ENCODE results near the gene IGSF9. TPM values are rescaled to one million over a fixed set of nuclear protein-coding genes. Genes with fewer than 3 reads are reported as not detected.

IGSF9 gene
- total and polyA plus RNA-seq, 2 donors, result 1.7 to 4.1 TPM

GRCh38 chr1:159879977-159880376, 65.4 kb downstream of the IGSF9 start:
- Histone ChIP-seq H3K36me3 (ENCODE audit: control insufficient read depth in 2 of 2, insufficient read depth in 2 of 2, low read length in 1 of 2) (no peaks in the 10 kb centered on the region), H3K27ac (ENCODE audit: low read depth in 1 of 2, low read length in 1 of 2) (no peak overlapping the region), H3K4me1 (ENCODE audit: control insufficient read depth in 2 of 2, insufficient read depth in 2 of 2, low read length in 2 of 2) (no peaks in the 10 kb centered on the region), H3K27me3 (ENCODE audit: control insufficient read depth in 2 of 2, insufficient read depth in 1 of 2, low read length in 1 of 2) (no peaks in the 10 kb centered on the region), H3K9me3 (ENCODE audit: control insufficient read depth in 2 of 2, insufficient read depth in 1 of 2, low read length in 1 of 2) (no peaks in the 10 kb centered on the region), H3K4me3 (ENCODE audit: low read length in 2 of 2) (no peak overlapping the region)
- 71% methylated on average over 4 of the region's 4 CpGs for WGBS
- no peak for DNase-seq (ENCODE audit: low read depth in 6 of 9, low spot score in 9 of 9)

GRCh38 chr1:159879136-159879535, 66.3 kb downstream of the IGSF9 start:
- whole genome bisulfite sequencing, result 96% methylated on average over 3 of the region's 3 CpGs
- H3K36me3 ChIP-seq (ENCODE audit: control insufficient read depth in 2 of 2, insufficient read depth in 2 of 2, low read length in 1 of 2), result no peaks in the 10 kb centered on the region

GRCh38 chr1:159877695-159878444, 67.5 kb downstream of the IGSF9 start:
- H3K27me3 ChIP-seq (ENCODE audit: control insufficient read depth in 2 of 2, insufficient read depth in 1 of 2, low read length in 1 of 2), result no peaks in the 10 kb centered on the region
- H3K4me1 ChIP-seq (ENCODE audit: control insufficient read depth in 2 of 2, insufficient read depth in 2 of 2, low read length in 2 of 2), result no peaks in the 10 kb centered on the region
- DNase-seq (ENCODE audit: low read depth in 6 of 9, low spot score in 9 of 9), result no peak
- no peak overlapping the region for H3K27ac ChIP-seq (ENCODE audit: low read depth in 1 of 2, low read length in 1 of 2)
- 99% methylated on average over 6 of the region's 6 CpGs for WGBS
- H3K4me3 ChIP-seq (ENCODE audit: low read length in 2 of 2), result no peak overlapping the region
- no peaks in the 10 kb centered on the region for H3K9me3 ChIP-seq (ENCODE audit: control insufficient read depth in 2 of 2, insufficient read depth in 1 of 2, low read length in 1 of 2)
- H3K36me3 ChIP-seq (ENCODE audit: control insufficient read depth in 2 of 2, insufficient read depth in 2 of 2, low read length in 1 of 2), result no peaks in the 10 kb centered on the region

More at GRCh38 chr1:159879136-159879535, 66.3 kb downstream of the IGSF9 start:
- no peak for DNase-seq (ENCODE audit: low read depth in 6 of 9, low spot score in 9 of 9)
- Histone ChIP-seq H3K4me3 (ENCODE audit: low read length in 2 of 2) (no peak overlapping the region), H3K27me3 (ENCODE audit: control insufficient read depth in 2 of 2, insufficient read depth in 1 of 2, low read length in 1 of 2) (no peaks in the 10 kb centered on the region), H3K27ac (ENCODE audit: low read depth in 1 of 2, low read length in 1 of 2) (no peak overlapping the region), H3K9me3 (ENCODE audit: control insufficient read depth in 2 of 2, insufficient read depth in 1 of 2, low read length in 1 of 2) (no peaks in the 10 kb centered on the region), H3K4me1 (ENCODE audit: control insufficient read depth in 2 of 2, insufficient read depth in 2 of 2, low read length in 2 of 2) (no peaks in the 10 kb centered on the region)

Other genes starting within 250 kb of the IGSF9 start
- 0.05 TPM for gene CRP, start 231.0 kb downstream of the IGSF9 start, total RNA-seq
- 1.3 TPM for gene CRP, start 231.0 kb downstream of the IGSF9 start, polyA plus RNA-seq
- gene DUSP23, start 164.7 kb downstream of the IGSF9 start, total RNA-seq, result 24.3 TPM
- gene DUSP23, start 164.7 kb downstream of the IGSF9 start, polyA plus RNA-seq, result 162 TPM
- 0.33 TPM for gene FCRL6, start 143.3 kb downstream of the IGSF9 start, total RNA-seq
- 0.57 TPM for gene FCRL6, start 143.3 kb downstream of the IGSF9 start, polyA plus RNA-seq
- 14.2 TPM for gene SLAMF8, start 118.7 kb downstream of the IGSF9 start, total RNA-seq
- 13.3 TPM for gene SLAMF8, start 118.7 kb downstream of the IGSF9 start, polyA plus RNA-seq
- 0.24 TPM for gene VSIG8, start 83.0 kb downstream of the IGSF9 start, total RNA-seq
- gene VSIG8, start 83.0 kb downstream of the IGSF9 start, polyA plus RNA-seq, result 2.6 TPM
- gene CFAP45, start 45.4 kb downstream of the IGSF9 start, total RNA-seq, result 0.52 TPM
- 1.3 TPM for gene CFAP45, start 45.4 kb downstream of the IGSF9 start, polyA plus RNA-seq
- gene TAGLN2, start 20.1 kb downstream of the IGSF9 start, total RNA-seq, result 172 TPM
- gene TAGLN2, start 20.1 kb downstream of the IGSF9 start, polyA plus RNA-seq, result 429 TPM
- gene SLAMF9, start 8.6 kb upstream of the IGSF9 start, total RNA-seq, result 0.09 TPM
- gene SLAMF9, start 8.6 kb upstream of the IGSF9 start, polyA plus RNA-seq, result 0.71 TPM
- gene PIGM, start 86.4 kb upstream of the IGSF9 start, total RNA-seq, result 3.1 TPM
- 5.7 TPM for gene PIGM, start 86.4 kb upstream of the IGSF9 start, polyA plus RNA-seq
- 0.33 TPM for gene KCNJ10, start 124.5 kb upstream of the IGSF9 start, total RNA-seq
- gene KCNJ10, start 124.5 kb upstream of the IGSF9 start, polyA plus RNA-seq, result 0.27 TPM
- 0.05 TPM for gene KCNJ9, start 135.9 kb upstream of the IGSF9 start, total RNA-seq
- gene KCNJ9, start 135.9 kb upstream of the IGSF9 start, polyA plus RNA-seq, result 0.09 TPM
- gene IGSF8, start 153.0 kb upstream of the IGSF9 start, total RNA-seq, result 15.6 TPM
- 22.3 TPM for gene IGSF8, start 153.0 kb upstream of the IGSF9 start, polyA plus RNA-seq
- gene ATP1A2, start 170.1 kb upstream of the IGSF9 start, total RNA-seq, result 0.38 TPM
- gene ATP1A2, start 170.1 kb upstream of the IGSF9 start, polyA plus RNA-seq, result 1.3 TPM
- 0.28 TPM for gene ATP1A4, start 206.0 kb upstream of the IGSF9 start, total RNA-seq
- gene ATP1A4, start 206.0 kb upstream of the IGSF9 start, polyA plus RNA-seq, result 0.62 TPM
- gene CASQ1, start 245.0 kb upstream of the IGSF9 start, total RNA-seq, result 0.42 TPM
- gene CASQ1, start 245.0 kb upstream of the IGSF9 start, polyA plus RNA-seq, result 0.66 TPM